GM19099 (cell line): ENCODE measurements around the gene NR4A3.

ENCODE experiments used
- POLR2A ChIP-seq: IDR thresholded peaks from 3 replicates; pipeline ENCODE4 v1.6.1; 2011; ENCODE audit warnings: low read depth; ENCODE audit not compliant: insufficient read length; ENCODE audit errors: extremely low read depth

NR4A3 gene

GRCh38 chr9:99808454-99808853, 13.2 kb upstream of the NR4A3 start:
- no peak for TF ChIP-seq POLR2A

- TF ChIP-seq POLR2A = no peak
Measured at GRCh38 chr9:99809586-99810319, 11.9 kb upstream of the NR4A3 start.

GRCh38 chr9:99811172-99811571, 10.5 kb upstream of the NR4A3 start:
- TF ChIP-seq POLR2A = no peak

- no peak for TF ChIP-seq POLR2A
Measured at GRCh38 chr9:99811598-99812383, 9.9 kb upstream of the NR4A3 start.

DNA sequence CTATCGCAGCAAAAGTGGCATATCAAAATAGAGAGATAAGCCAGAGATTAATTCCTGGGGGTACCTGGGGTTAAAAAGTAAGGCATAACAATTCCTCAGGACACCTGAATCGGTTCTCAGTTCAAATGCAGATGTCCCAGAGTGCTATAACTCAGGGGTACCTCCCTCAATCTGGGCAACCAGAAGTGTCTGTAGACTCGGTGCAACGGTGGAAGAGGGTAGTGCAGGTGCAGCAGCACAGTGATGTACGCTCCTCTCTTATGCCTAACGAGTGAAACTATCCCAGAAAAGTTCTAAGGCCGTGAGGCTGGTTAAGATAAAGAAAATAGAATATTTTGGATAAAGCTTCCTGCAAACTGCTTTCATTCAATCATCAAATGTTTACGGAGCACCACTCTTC, 7.9 kb upstream of the NR4A3 start:
- no peak for TF ChIP-seq POLR2A

DNA sequence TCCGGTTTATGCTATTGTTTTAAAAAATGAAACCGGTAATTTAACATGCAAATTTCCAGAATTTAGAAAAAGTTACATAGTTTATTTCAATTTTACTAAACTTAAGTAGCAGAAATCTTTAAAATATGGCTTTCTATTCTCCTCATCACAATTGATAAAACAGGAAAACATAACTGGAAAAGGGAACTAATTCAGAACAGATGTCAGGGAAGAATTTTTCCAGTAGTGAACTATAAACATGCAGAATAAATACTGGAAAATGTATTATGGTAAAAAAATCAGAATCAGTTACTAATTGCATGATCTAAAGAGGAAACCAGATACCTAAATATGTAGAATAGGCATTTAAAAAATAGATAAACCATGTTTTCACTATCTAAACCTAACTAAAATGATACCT, 7.3 kb upstream of the NR4A3 start:
- TF ChIP-seq POLR2A = no peak

DNA sequence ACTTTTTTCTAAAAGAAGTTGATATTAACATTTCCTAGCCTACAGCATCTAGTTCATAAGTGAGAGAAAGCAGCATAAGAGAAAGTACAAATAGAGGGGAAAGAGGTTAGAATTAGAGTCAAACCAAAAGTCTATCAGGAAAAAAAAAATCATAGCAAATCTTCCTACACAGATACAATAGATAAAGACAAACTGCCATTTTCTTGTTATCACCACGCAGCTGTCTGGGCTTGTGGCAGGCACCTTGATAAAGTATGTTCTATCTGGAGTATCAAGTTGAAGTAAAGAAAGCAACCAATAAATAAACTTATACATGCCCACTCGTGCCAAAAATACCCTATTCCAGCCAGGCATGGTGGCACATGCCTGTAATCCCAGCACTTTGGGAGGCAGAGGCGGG, 5.3 kb upstream of the NR4A3 start:
- TF ChIP-seq POLR2A = no peak

DNA sequence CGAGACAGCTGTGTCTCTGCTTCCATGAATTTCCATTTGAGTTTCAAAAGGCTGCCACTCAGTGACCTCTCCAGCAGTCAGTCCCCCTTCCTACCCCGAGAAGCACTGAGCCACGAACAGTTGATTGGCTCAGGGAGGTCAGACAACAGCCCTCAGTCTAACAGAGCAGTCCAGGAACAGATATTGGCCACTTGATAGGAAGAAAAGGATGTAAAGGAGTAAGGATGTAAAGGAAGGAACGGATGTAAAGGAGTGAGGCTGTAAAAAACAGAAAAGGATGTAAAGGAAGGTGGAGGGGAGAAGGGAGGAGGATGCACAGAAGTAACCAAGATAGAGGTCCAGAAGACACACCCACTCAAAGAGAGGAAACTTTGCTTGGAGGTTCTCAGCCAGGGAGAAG, 3.2 kb upstream of the NR4A3 start:
- no peak for TF ChIP-seq POLR2A

DNA sequence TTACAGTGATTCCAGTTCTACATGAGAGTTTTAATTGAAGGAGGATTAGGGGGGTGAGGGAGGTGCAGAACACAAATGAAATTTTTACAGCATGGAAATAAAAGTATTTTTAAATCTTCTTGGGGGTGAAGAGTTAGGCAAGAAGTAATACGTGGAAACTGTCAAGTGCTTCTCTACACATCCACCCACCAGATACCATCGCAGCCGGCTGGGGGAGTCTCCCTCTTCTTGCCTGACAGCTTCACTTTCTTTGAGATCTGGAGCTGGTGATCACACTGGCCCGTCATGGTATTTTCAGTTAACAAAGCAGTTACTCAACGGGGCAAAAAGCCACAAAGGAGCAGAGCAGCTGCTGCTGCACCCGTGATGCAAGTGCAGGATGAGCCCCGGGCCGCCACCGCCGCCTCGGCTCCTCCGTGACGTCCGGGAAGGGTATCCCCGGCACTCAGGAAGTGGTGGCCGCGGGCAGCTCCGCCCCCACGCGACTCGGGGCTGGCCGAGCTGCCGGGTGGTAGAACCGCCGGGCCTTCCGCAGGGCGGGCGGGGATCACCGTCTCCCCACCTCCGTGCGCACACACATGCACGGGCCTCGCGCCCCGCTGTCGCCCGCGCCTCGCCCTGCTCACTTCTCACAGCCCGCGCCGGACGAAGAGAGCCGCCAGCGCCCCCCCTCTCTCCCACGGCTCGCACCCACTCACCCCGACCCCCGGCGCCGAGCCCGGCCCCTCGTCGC, 2.4 kb upstream of the NR4A3 start:
- peak; percentile 96 for TF ChIP-seq POLR2A

DNA sequence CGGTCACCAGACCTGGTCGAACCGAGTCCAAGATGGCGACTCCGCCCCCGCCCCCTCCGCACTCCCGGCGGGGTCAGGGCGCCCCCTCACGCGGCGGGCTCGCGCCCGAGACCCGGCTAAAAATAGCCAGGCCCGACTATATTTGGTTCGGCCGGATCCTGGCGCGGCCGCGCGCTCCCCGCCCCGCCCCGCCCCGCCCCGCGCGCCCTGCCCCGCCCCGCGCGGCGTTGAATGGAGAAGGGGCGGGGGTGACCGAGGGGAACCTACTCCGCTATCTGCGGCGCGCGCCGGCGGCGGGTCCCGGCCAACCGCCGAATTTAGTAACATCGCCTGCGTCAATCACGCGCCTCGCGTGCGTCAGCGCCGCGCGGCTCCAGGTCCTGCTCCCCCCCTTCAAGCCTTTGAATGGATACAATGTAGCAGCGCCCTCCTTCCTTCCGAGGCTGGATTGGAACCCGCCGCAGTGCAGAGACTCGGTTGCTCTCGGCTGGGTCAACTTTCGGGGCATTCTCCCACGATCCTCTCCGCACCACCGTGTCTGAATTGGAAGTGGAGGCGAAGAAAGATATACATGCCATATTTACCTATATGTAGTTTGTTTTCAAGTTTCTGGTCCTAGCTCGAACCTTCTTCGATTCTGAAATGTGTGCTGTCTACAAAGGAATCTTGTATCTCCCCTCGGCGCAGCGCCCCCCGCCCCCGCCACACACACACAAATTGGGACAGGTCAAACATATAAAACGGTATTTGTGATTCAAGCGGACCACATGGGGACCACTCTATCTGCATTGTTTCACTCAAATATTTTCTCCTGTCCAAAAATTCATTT, 1.6 kb upstream of the NR4A3 start:
- peak; percentile 30 for TF ChIP-seq POLR2A

DNA sequence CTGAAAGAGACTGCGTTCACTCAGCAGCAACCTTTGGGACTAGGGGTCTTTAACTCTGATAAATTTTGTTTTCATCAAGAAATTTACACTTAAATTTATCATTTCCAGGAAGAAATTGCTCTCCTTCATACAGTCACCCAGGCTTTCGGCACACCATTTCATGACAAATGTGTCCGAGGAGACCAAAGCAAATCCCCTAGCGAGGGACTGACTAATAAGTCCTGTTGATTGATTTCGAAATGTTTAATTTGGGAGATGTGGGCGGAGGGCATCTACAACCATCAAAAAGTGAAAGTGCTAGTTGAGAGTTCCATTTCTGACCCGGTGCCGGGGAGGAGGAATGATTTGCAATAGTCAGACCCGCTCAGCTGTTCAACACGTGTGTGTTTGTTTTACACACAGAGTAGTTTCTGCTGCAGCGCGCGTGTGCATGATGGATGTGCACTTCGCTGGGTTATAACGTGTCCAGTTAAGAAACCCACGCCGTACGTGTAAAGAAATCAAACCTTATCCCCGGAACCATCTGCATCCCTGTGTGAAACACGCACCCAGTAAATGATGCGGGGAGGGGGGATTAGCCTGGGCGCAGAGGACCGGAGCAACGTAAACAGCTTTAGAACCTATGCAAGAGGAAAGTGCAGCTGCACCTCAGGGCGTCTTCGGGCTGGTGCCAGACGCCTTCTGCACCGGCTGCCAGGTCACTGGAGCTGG, 845 bp upstream of the NR4A3 start:
- TF ChIP-seq POLR2A = no peak

- TF ChIP-seq POLR2A = no peak
Measured at GRCh38 chr9:99822109-99822805, 572 bp downstream of the NR4A3 start.

- no peak for TF ChIP-seq POLR2A
Measured at GRCh38 chr9:99822806-99823591, 1.3 kb downstream of the NR4A3 start.
